GM12874 (cell line): ENCODE results near the gene FIG4.

Source experiments
- TF ChIP-seq, protein P1 (sequence below): IDR thresholded peaks from 2 replicates; pipeline ENCODE4 v1.5.1; 2011; ENCODE audit warnings: low read depth, mild to moderate bottlenecking, control low read depth, low read length, moderate library complexity; ENCODE audit not compliant: insufficient read depth

The FIG4 gene

DNA sequence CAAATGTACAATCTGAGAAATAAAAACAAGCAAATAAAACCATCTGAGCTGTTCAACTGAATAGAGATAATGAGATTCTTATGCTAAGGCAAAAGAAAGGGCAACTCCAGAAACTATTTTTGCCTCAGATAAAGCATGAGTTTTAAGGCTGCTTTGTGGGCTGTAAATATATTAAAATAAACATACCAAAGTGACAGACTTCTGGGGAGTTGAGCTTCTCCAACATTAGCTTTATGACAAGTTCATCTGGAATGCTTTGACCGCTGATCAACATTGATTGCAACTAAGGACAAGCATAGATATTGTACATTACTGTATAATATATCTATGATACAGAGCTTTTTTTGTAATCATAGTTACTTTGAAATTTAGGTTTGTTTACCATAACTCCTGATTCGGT is 19.4 kb upstream of the FIG4 start:
- TF ChIP-seq, protein P1, sequence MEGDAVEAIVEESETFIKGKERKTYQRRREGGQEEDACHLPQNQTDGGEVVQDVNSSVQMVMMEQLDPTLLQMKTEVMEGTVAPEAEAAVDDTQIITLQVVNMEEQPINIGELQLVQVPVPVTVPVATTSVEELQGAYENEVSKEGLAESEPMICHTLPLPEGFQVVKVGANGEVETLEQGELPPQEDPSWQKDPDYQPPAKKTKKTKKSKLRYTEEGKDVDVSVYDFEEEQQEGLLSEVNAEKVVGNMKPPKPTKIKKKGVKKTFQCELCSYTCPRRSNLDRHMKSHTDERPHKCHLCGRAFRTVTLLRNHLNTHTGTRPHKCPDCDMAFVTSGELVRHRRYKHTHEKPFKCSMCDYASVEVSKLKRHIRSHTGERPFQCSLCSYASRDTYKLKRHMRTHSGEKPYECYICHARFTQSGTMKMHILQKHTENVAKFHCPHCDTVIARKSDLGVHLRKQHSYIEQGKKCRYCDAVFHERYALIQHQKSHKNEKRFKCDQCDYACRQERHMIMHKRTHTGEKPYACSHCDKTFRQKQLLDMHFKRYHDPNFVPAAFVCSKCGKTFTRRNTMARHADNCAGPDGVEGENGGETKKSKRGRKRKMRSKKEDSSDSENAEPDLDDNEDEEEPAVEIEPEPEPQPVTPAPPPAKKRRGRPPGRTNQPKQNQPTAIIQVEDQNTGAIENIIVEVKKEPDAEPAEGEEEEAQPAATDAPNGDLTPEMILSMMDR: no peak

DNA sequence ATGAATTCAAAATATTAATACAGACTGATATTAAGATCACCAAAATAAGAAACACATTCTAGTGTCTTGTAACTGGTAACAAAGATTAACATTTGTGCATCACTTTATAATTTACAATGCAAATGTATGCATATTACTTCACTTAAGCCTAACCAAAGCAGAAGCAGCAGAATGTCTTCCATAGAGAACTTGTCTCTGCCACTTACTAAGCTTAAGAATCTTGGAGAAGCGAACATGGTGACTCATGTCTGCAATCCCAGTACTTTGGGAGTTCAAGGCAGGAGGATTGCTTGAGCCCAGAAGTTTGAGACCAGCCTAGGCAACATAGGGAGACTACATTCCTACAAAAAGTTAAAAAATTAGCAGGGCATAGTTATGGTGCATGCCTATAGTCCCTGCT is 18.9 kb upstream of the FIG4 start:
- TF ChIP-seq, protein P1: no peak

DNA sequence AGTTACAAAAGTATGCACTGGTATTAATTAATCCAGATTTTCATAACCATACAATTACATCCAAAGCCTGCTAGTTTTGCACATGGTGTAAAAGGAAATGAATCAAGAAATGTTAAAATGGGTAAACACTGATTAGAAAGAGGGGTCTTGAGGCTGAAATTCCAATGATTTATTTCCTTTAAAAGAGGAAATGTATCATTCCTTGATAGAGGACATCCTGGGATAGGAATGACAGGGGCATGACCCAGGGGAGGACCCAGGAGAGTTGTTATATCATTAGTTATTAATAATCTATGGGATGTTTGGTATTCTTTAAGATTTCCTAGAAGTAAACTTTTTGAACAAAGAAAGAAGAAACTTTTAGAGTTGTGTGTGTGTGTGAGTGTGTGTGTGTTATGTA is 18.3 kb upstream of the FIG4 start:
- TF ChIP-seq, protein P1: no peak

DNA sequence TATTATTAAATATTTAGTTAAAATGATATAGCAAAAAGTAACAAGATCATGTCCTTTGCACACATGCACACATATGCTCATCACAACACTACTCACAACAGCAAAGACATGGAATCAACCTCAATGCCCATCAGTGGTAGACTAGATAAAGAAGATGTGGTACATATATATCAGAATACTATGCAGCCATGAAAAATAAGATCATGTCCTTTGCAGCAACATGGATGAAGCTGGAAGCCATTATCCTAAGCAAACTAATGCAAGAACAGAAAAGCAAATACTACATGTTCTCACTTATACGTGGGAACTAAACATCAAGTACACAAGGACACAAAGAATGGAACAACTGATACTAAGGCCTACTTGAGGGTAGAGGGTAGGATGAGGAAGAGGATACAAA is 14.4 kb upstream of the FIG4 start:
- TF ChIP-seq, protein P1: no peak

DNA sequence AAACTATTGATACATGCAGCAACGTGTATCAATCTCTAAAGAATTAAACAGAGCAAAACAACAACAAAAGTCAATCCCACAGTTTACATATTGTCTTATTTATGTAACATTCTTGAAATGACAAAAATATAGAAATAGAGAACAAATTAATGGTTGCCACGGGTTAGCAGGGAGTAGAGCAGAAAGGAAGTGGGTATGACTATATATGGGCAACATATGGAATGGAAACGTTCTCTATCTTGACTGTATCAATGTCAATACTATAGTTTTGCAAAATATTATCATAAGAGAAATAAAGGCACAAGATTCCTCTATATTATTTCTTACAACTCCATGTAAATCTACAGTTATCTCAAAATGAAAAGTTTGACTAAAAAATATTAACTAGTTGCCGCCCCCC is 12.9 kb upstream of the FIG4 start:
- TF ChIP-seq, protein P1: no peak

DNA sequence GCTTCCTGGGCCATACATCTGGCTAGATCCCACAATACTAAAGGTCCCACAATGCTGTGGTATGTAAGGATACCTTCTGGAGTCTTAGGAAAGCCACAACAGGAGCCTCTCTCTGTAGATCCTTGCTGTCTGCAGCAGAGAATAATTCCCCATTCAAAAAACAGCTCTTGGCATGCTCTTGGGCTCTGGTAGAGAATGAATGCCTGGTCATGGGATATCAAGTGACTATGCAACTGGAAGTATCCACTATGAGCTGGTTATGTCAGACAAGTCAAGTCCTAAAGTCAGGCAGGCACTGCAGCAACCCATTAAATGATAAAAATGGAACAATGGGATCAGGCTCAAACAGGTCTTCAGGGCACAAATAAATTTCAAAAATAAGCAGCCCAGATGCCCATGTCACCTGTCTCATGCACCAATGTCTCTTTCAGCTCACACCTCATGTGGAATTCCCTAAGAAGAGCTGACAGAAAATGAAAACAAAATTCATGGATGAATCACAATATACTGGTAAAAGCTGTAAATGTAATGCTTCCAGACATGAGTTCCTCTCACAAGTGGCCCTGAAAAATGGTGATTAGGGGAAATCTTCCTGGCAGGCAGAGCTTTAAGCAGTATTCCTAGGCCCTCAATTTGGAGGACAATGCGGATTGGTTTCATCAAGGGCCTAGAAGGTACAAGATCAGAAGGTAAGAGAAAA is 4.4 kb upstream of the FIG4 start:
- TF ChIP-seq, protein P1: no peak

DNA sequence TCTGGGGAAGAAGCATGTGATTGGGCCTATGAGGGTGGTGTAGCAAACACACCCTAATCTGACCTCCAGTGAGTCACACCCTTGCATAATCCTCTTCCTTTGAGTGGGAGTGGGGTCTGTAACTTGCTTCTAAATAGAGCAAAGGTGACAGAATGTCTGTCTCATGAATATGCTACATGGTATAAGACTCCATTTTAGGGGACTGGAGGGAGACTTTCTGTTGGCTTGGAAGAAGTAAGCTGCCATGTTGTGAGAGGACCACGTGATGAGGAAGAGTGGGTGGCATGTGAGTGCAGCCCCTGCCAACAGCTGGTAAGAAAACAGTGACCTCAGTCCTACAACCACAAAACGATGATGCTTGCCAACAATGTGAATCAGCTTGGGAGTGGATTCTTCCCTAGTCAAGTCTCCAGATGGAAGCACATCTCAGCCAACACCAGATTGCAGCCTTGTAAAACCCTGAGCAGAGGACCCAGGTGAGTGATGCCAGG is 3.8 kb upstream of the FIG4 start:
- TF ChIP-seq, protein P1: no peak
